Vagina (tissue), 2 donors: ENCODE measurements around the gene PRICKLE2.

Source experiments
- POLR2AphosphoS5 ChIP-seq, 2 donors: sonication (generic); formaldehyde crosslinking; IDR thresholded peaks; one replicate each; pipeline ENCODE4 v1.9.0; 2017; ENCODE audit warnings: antibody characterized with exemption in 2 of 2, mild to moderate bottlenecking in 2 of 2, low read depth in 1 of 2; ENCODE audit not compliant: insufficient read depth in 1 of 2
- TF ChIP-seq, protein P1 (sequence below), 3 experiments: fragments of 450-650 bp in 2 of 3; fragments of 200-600 bp in 1 of 3; sonication (generic) in 1 of 3; IDR thresholded peaks; one replicate each; pipeline ENCODE4 v1.5.1; 2017 to 2019; ENCODE audit warnings: antibody characterized with exemption in 3 of 3, mild to moderate bottlenecking in 2 of 3, moderate library complexity in 2 of 3

DNA sequence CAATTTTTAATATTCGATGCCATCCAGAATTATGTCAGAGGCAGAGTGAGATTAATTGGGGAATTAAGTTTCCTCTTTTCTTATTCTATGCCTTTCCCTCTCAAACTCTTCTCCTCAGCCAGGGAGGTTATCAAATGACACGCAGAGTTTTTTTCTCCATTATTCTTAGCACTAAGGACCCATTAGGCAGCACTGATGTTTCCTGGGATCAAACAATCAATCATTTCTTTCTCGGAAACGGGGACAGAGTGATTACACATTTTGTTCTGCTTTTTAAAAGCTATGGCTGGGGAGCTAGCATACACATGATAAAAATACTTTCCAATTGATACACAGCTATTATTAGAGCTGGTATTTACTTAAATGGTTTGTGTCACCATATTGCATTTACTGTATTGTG, 166.7 kb downstream of the PRICKLE2 start:
- TF ChIP-seq, protein P1, sequence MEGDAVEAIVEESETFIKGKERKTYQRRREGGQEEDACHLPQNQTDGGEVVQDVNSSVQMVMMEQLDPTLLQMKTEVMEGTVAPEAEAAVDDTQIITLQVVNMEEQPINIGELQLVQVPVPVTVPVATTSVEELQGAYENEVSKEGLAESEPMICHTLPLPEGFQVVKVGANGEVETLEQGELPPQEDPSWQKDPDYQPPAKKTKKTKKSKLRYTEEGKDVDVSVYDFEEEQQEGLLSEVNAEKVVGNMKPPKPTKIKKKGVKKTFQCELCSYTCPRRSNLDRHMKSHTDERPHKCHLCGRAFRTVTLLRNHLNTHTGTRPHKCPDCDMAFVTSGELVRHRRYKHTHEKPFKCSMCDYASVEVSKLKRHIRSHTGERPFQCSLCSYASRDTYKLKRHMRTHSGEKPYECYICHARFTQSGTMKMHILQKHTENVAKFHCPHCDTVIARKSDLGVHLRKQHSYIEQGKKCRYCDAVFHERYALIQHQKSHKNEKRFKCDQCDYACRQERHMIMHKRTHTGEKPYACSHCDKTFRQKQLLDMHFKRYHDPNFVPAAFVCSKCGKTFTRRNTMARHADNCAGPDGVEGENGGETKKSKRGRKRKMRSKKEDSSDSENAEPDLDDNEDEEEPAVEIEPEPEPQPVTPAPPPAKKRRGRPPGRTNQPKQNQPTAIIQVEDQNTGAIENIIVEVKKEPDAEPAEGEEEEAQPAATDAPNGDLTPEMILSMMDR (IDR thresholded peaks at IDR 0.05) = no peak
- no peak for TF ChIP-seq POLR2AphosphoS5 (IDR thresholded peaks at IDR 0.05; ENCODE audit: insufficient read depth in 1 of 2, low read depth in 1 of 2)
